ENCODE measurements around the gene PPP1R13B. TPM values are rescaled to one million over a fixed set of nuclear protein-coding genes. Genes with fewer than 3 reads are reported as not detected.

The PPP1R13B gene
- total RNA-seq, 1 donor from 2014 or later: 40.3 TPM

- Mint-ChIP-seq H3K4me1 (ENCODE audit: low read depth) (peaks cover 36% of the 10 kb centered on the region), H3K27ac (no peak overlapping the region), H3K36me3 (ENCODE audit: insufficient read depth) (no peaks in the 10 kb centered on the region), H3K27me3 (no peaks in the 10 kb centered on the region), H3K4me3 (ENCODE audit: low read depth) (no peak overlapping the region), H3K9me3 (ENCODE audit: low read depth) (no peaks in the 10 kb centered on the region)
- TF ChIP-seq, protein P1, sequence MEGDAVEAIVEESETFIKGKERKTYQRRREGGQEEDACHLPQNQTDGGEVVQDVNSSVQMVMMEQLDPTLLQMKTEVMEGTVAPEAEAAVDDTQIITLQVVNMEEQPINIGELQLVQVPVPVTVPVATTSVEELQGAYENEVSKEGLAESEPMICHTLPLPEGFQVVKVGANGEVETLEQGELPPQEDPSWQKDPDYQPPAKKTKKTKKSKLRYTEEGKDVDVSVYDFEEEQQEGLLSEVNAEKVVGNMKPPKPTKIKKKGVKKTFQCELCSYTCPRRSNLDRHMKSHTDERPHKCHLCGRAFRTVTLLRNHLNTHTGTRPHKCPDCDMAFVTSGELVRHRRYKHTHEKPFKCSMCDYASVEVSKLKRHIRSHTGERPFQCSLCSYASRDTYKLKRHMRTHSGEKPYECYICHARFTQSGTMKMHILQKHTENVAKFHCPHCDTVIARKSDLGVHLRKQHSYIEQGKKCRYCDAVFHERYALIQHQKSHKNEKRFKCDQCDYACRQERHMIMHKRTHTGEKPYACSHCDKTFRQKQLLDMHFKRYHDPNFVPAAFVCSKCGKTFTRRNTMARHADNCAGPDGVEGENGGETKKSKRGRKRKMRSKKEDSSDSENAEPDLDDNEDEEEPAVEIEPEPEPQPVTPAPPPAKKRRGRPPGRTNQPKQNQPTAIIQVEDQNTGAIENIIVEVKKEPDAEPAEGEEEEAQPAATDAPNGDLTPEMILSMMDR (IDR thresholded peaks at IDR 0.05; ENCODE audit: unreplicated experiment): no peak
- no peak for DNase-seq (ENCODE audit: low spot score, unreplicated experiment)
Measured at GRCh38 chr14:103820908-103821307, 26.5 kb downstream of the PPP1R13B start.

DNA sequence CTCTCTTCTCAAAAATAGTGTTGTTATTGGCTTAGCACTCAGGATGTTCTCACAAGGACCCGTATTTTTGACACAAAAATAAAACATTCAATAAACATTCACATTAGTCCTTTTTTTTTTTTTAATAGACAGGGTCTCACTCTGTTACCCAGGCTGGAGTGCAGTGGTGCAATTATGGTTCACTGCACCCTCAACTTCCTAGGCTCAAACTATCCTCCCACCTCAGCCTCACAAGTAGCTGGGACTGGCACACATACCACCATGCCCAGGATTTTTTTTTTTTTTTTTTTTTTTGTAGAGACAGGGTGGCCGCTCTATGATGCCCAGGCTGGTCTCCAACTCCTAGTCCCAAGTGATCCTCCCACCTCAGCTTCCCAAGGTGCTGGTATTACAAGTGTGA is 27.0 kb downstream of the PPP1R13B start:
- Mint-ChIP-seq H3K27me3 (no peaks in the 10 kb centered on the region), H3K4me3 (ENCODE audit: low read depth) (no peak overlapping the region)

GRCh38 chr14:103819503-103820307 is 27.7 kb downstream of the PPP1R13B start:
- Mint-ChIP-seq H3K4me3 (ENCODE audit: low read depth) (no peak overlapping the region), H3K36me3 (ENCODE audit: insufficient read depth) (peaks cover 2% of the 10 kb centered on the region), H3K9me3 (ENCODE audit: low read depth) (peaks cover 3% of the 10 kb centered on the region), H3K27ac (peak overlapping the region; percentile 71), H3K27me3 (no peaks in the 10 kb centered on the region), H3K4me1 (ENCODE audit: low read depth) (peaks cover 27% of the 10 kb centered on the region)
- no peak for DNase-seq (ENCODE audit: low spot score, unreplicated experiment)
- TF ChIP-seq, protein P1 (IDR thresholded peaks at IDR 0.05; ENCODE audit: unreplicated experiment): no peak

More for the DNA sequence above, 27.0 kb downstream of the PPP1R13B start:
- Mint-ChIP-seq H3K9me3 (ENCODE audit: low read depth) (no peaks in the 10 kb centered on the region), H3K36me3 (ENCODE audit: insufficient read depth) (no peaks in the 10 kb centered on the region), H3K4me1 (ENCODE audit: low read depth) (peaks cover 34% of the 10 kb centered on the region), H3K27ac (peak overlapping the region; percentile 71)
- TF ChIP-seq, protein P1 (IDR thresholded peaks at IDR 0.05; ENCODE audit: unreplicated experiment): no peak
- no peak for DNase-seq (ENCODE audit: low spot score, unreplicated experiment)

DNA sequence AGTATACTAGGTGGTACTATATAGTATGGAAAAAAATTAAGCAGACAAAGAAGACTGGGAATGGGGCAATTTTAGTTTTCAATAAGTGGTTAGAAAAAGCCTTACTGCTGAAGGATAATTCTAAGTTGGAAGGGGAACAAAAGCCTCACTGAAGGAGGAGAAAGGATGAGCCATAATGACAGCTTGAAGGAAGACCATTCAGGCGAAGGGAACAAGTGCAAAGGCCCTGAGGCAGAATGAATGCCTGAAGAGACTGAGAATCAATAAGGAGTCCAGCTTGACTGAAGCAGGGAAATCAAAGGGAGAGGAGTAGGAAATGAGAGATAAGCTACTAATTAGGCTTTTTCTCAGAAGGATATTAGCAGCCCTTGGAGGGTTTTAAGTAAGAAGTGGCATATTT is 28.5 kb downstream of the PPP1R13B start:
- peaks cover 3% of the 10 kb centered on the region for H3K9me3 Mint-ChIP-seq (ENCODE audit: low read depth)
- peaks cover 2% of the 10 kb centered on the region for H3K36me3 Mint-ChIP-seq (ENCODE audit: insufficient read depth)
- H3K4me3 Mint-ChIP-seq (ENCODE audit: low read depth): no peak overlapping the region
- TF ChIP-seq, protein P1 (IDR thresholded peaks at IDR 0.05; ENCODE audit: unreplicated experiment): no peak
- no peaks in the 10 kb centered on the region for H3K27me3 Mint-ChIP-seq
- H3K4me1 Mint-ChIP-seq (ENCODE audit: low read depth): peaks cover 26% of the 10 kb centered on the region
- DNase-seq (ENCODE audit: low spot score, unreplicated experiment): no peak
- no peak overlapping the region for H3K27ac Mint-ChIP-seq

GRCh38 chr14:103818422-103818821 is 29.0 kb downstream of the PPP1R13B start:
- peaks cover 2% of the 10 kb centered on the region for H3K36me3 Mint-ChIP-seq (ENCODE audit: insufficient read depth)
- H3K27ac Mint-ChIP-seq: no peak overlapping the region
- TF ChIP-seq, protein P1 (IDR thresholded peaks at IDR 0.05; ENCODE audit: unreplicated experiment): no peak
- peaks cover 26% of the 10 kb centered on the region for H3K4me1 Mint-ChIP-seq (ENCODE audit: low read depth)
- DNase-seq (ENCODE audit: low spot score, unreplicated experiment): no peak
- H3K27me3 Mint-ChIP-seq: no peaks in the 10 kb centered on the region
- no peak overlapping the region for H3K4me3 Mint-ChIP-seq (ENCODE audit: low read depth)
- peaks cover 3% of the 10 kb centered on the region for H3K9me3 Mint-ChIP-seq (ENCODE audit: low read depth)
